H1 (cell line): ENCODE data around the gene TMPRSS2. TPM values are rescaled to one million over a fixed set of nuclear protein-coding genes. Genes with fewer than 3 reads are reported as not detected.
"Not testable (repeated sequence)": the region's sequence is repeated elsewhere in the genome, so short reads cannot be mapped to it uniquely, and the experiment has no call there.

Experiments used
- CTCF ChIA-PET: fragments of 300-600 bp; sonication (Branson Sonifier 250); formaldehyde crosslinking; loops from one replicate; lab custom pipeline; 2021; ENCODE audit not compliant: partially characterized antibody; lab: Charles Lee
- POLR2A ChIA-PET: fragments of 300-600 bp; sonication (Branson Sonifier 250); formaldehyde crosslinking; loops from one replicate; lab custom pipeline; 2021; ENCODE audit warnings: inconsistent platforms; ENCODE audit not compliant: partially characterized antibody; lab: Charles Lee
- DNase-seq, 2 experiments: peaks; one replicate each; pipeline versions ENCODE4 v3.0.0 to v3.0.0-alpha.2; 2010 to 2022; ENCODE audit warnings: low spot score in 2 of 2, low read depth in 1 of 2, mixed read lengths in 1 of 2
- FAIRE-seq: peaks from 2 replicates; lab custom pipeline; 2011; peaks lifted over from hg19 to GRCh38; lab: Jason Lieb, UNC
- H2AFZ ChIP-seq: 2 replicates; pipeline ENCODE4 v1.8.1; 2012; ENCODE audit warnings: low read length, inconsistent platforms
- H2AK5ac ChIP-seq: 2 replicates; pipeline ENCODE4 v1.6.1; 2013; ENCODE audit warnings: low read depth, low read length
- H2BK120ac ChIP-seq: replicated peaks from 2 replicates; pipeline ENCODE3; 2013; ENCODE audit warnings: low read depth, low read length, inconsistent platforms
- H2BK12ac ChIP-seq: 2 replicates; pipeline ENCODE4 v1.6.1; 2013; ENCODE audit warnings: low read depth, low read length
- H2BK15ac ChIP-seq: 2 replicates; pipeline ENCODE4 v1.6.1; 2013; ENCODE audit warnings: low read length
- H2BK20ac ChIP-seq: 2 replicates; pipeline ENCODE4 v1.6.1; 2013; ENCODE audit warnings: low read length
- H2BK5ac ChIP-seq: 2 replicates; pipeline ENCODE4 v1.6.1; 2013; ENCODE audit warnings: low read depth, low read length
- H3K14ac ChIP-seq: 2 replicates; pipeline ENCODE4 v1.6.1; 2013; ENCODE audit warnings: inconsistent platforms; ENCODE audit not compliant: insufficient read length
- H3K18ac ChIP-seq: 2 replicates; pipeline ENCODE4 v1.6.1; 2013; ENCODE audit warnings: low read length; ENCODE audit errors: extremely low read depth
- H3K23ac ChIP-seq: 2 replicates; pipeline ENCODE4 v1.6.1; 2013; ENCODE audit warnings: inconsistent platforms; ENCODE audit not compliant: insufficient read length
- H3K23me2 ChIP-seq: 2 replicates; pipeline ENCODE4 v1.6.1; 2013; ENCODE audit warnings: low read depth, low read length
- H3K27ac ChIP-seq: 2 replicates; pipeline ENCODE4 v1.6.1; 2011; ENCODE audit warnings: low read depth, low read length, inconsistent platforms
- H3K27me3 ChIP-seq, 4 experiments: replicated peaks in 1 of 4; 1 replicate in 1 of 4; 2 replicates in 3 of 4; pipeline versions ENCODE4 v1.6.1 to v1.8.1; 2011 to 2013; ENCODE audit warnings: low read length in 3 of 4, mild to moderate bottlenecking in 3 of 4, inconsistent platforms in 2 of 4, mixed read lengths in 2 of 4, moderate library complexity in 1 of 4; ENCODE audit not compliant: control insufficient read depth in 3 of 4, insufficient read depth in 3 of 4; ENCODE audit errors: extremely low read depth in 1 of 4
- H3K36me3 ChIP-seq, 4 experiments: 2 replicates each; pipeline versions ENCODE4 v1.6.1 to v1.8.1; 2011 to 2013; ENCODE audit warnings: mild to moderate bottlenecking in 4 of 4, low read length in 3 of 4, moderate library complexity in 2 of 4, control low read depth in 1 of 4, inconsistent platforms in 1 of 4; ENCODE audit not compliant: insufficient read depth in 4 of 4, control insufficient read depth in 2 of 4
- H3K4ac ChIP-seq: replicated peaks from 2 replicates; pipeline ENCODE3; 2013; ENCODE audit warnings: low read length, low read depth, mixed read lengths, inconsistent platforms; ENCODE audit not compliant: insufficient read length
- H3K4me1 ChIP-seq, 4 experiments: replicated peaks in 1 of 4; 1 replicate in 1 of 4; 2 replicates in 3 of 4; pipeline versions ENCODE4 v1.6.1 to v1.8.1; 2011 to 2013; ENCODE audit warnings: low read length in 3 of 4, inconsistent platforms in 2 of 4, mixed read lengths in 1 of 4; ENCODE audit not compliant: insufficient read depth in 4 of 4, control insufficient read depth in 3 of 4
- H3K4me2 ChIP-seq, 2 experiments: 2 replicates each; pipeline versions ENCODE4 v1.6.1 to v1.8.1; 2011 to 2013; ENCODE audit warnings: low read depth in 2 of 2, low read length in 2 of 2, control low read depth in 1 of 2, inconsistent platforms in 1 of 2, mild to moderate bottlenecking in 1 of 2; ENCODE audit not compliant: insufficient read depth in 1 of 2
- H3K4me3 ChIP-seq, 4 experiments: fragments of 200-600, 300-600 bp in 1 of 4; sonication (generic), shearing (Covaris generic), sonication (Bioruptor Twin) in 1 of 4; 2 replicates each; pipeline versions ENCODE4 v1.5.1 to v1.8.1; 2011 to 2016; ENCODE audit warnings: low read length in 4 of 4, low read depth in 3 of 4, control low read depth in 2 of 4, inconsistent platforms in 2 of 4, mild to moderate bottlenecking in 2 of 4, mixed read lengths in 1 of 4, moderate library complexity in 1 of 4; ENCODE audit not compliant: insufficient read depth in 2 of 4; ENCODE audit errors: extremely low read depth in 1 of 4
- H3K56ac ChIP-seq: replicated peaks from 2 replicates; pipeline ENCODE3; 2013; ENCODE audit warnings: low read depth, mild to moderate bottlenecking, mixed read lengths, low read length, inconsistent platforms; ENCODE audit not compliant: insufficient read length
- H3K79me1 ChIP-seq: 2 replicates; pipeline ENCODE4 v1.6.1; 2013; ENCODE audit warnings: low read depth, low read length, control low read depth
- H3K79me2 ChIP-seq, 2 experiments: 2 replicates each; pipeline versions ENCODE4 v1.6.1 to v1.8.1; 2012 to 2013; ENCODE audit warnings: low read length in 2 of 2, mild to moderate bottlenecking in 2 of 2, inconsistent platforms in 1 of 2; ENCODE audit not compliant: insufficient read depth in 2 of 2, control insufficient read depth in 1 of 2
- H3K9ac ChIP-seq, 4 experiments: replicated peaks in 1 of 4; 1 replicate in 1 of 4; 2 replicates in 3 of 4; pipeline versions ENCODE4 v1.6.1 to v1.8.1; 2011 to 2013; ENCODE audit warnings: low read depth in 3 of 4, low read length in 3 of 4, control low read depth in 2 of 4, mild to moderate bottlenecking in 2 of 4, moderate library complexity in 2 of 4, inconsistent platforms in 1 of 4; ENCODE audit errors: extremely low read depth in 1 of 4
- H3K9me3 ChIP-seq, 2 experiments: 2 replicates each; pipeline versions ENCODE4 v1.6.1 to v1.8.1; 2012 to 2013; ENCODE audit warnings: mild to moderate bottlenecking in 2 of 2, moderate library complexity in 2 of 2, control low read depth in 1 of 2, inconsistent platforms in 1 of 2, low read depth in 1 of 2, low read length in 1 of 2, mixed read lengths in 1 of 2; ENCODE audit not compliant: insufficient read depth in 2 of 2
- H4K20me1 ChIP-seq, 2 experiments: replicated peaks in 1 of 2; 2 replicates each; pipeline versions ENCODE3 to v1.8.1; 2011 to 2013; ENCODE audit warnings: inconsistent platforms in 2 of 2, low read length in 2 of 2, mild to moderate bottlenecking in 1 of 2; ENCODE audit not compliant: insufficient read depth in 2 of 2, control insufficient read depth in 1 of 2
- H4K5ac ChIP-seq: 2 replicates; pipeline ENCODE4 v1.6.1; 2013; ENCODE audit warnings: low read length, low read depth, mixed read lengths, inconsistent platforms; ENCODE audit not compliant: insufficient read length
- H4K8ac ChIP-seq: 2 replicates; pipeline ENCODE4 v1.8.0; 2013; ENCODE audit warnings: mild to moderate bottlenecking, moderate library complexity, low read length, inconsistent platforms; ENCODE audit not compliant: insufficient read depth; ENCODE audit errors: extremely low read depth
- H4K91ac ChIP-seq: replicated peaks from 2 replicates; pipeline ENCODE3; 2013; ENCODE audit warnings: low read length, mixed read lengths, inconsistent platforms; ENCODE audit not compliant: insufficient read length
- RXRA ChIP-seq: IDR thresholded peaks from 2 replicates; pipeline ENCODE4 v1.6.1; 2011; ENCODE audit warnings: low read depth, mild to moderate bottlenecking, low read length, moderate library complexity; ENCODE audit not compliant: insufficient read depth
- SP2 ChIP-seq: IDR thresholded peaks from 2 replicates; pipeline ENCODE4 v1.6.1; 2012; ENCODE audit warnings: mild to moderate bottlenecking, low read length, inconsistent platforms
- WGBS, 2 experiments: shearing (Covaris generic) in 1 of 2; methylation state at CpG; one replicate each; pipeline versions ENCODE4 v1.1.6 to v1.1.7; 2013 to 2015; ENCODE audit warnings: low lambda C conversion rate in 2 of 2, mixed read lengths in 2 of 2, inconsistent platforms in 1 of 2, low coverage in 1 of 2, missing lambda C conversion rate in 1 of 2; ENCODE audit not compliant: insufficient replicate concordance in 2 of 2, insufficient coverage in 1 of 2, insufficient read length in 1 of 2; ENCODE audit errors: extremely low coverage in 1 of 2, missing lambda C conversion rate in 1 of 2; 5-methylcytosine and 5-hydroxymethylcytosine counted together
- polyA plus RNA-seq, 7 experiments: library from polyadenylated mRNA; depleted of rRNA in 3 of 7; stranded (reverse) in 5 of 7; unstranded in 2 of 7; fragments of >200 nt in 5 of 7; fragments of 200-250 nt in 2 of 7; gene quantifications; 1 replicate in 5 of 7; 2 replicates in 1 of 7; 4 replicates in 1 of 7; pipeline versions ENCODE4 v1.2.1 to v1.2.3, GENCODE V29; 2011 to 2013; ENCODE audit warnings: missing spikeins in 2 of 7, mixed read lengths in 2 of 7
- total RNA-seq: library from RNA; stranded (reverse); fragmentation: NEBNext Ultra II Directional; extraction: Animal tissue kit (Norgen Biotek cat#: 25700); gene quantifications from 2 replicates; pipeline ENCODE4 v1.2.1, GENCODE V29; 2021
- TF ChIP-seq, protein P1 (sequence below): IDR thresholded peaks from 2 replicates; pipeline ENCODE4 v1.6.1; 2011; ENCODE audit warnings: low read length, improper control_type of control experiment

TMPRSS2 gene
- total and polyA plus RNA-seq, 2 of the 8 experiments (the other 6 are each of a cell fraction or from before 2014, with no cell fraction given): 9.2 to 11.0 TPM

DNA sequence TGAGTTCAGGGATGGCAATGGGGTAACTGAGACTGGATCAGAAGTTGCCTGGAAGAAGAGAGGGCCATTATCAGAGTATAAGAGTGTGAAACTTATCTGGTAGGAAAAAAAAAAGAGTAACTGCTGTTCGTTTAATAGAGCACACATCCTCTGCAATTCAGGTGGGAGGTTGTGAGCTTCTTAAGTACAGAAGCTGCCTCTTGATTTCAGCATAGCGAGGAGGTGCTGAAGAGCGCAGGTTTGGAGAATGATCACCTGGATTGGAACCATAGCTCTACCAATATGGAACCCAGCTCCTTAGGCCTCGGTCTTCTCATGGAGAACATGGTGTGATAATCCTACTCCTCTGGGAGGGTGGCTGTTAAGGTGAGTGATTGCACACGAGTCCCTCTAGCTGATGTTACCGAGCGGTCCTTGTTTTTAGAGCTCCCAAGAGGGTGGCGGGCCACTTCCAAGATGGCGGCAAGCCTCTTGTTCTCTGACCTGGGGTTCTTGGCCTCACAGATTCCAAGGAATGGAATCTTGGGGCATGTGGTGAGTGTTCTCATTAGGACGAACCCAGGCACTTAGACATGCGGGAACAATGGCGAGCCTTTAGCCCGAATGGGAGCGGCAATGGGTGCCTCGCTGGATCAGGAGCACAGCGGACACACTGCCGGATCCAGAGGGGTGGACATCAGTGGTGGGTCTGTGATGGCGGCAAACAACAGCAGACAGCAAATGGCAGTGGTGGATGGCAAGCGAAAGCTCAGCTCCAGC lies 85.2 kb downstream of the TMPRSS2 start (continued):
- TF ChIP-seq, protein P1, sequence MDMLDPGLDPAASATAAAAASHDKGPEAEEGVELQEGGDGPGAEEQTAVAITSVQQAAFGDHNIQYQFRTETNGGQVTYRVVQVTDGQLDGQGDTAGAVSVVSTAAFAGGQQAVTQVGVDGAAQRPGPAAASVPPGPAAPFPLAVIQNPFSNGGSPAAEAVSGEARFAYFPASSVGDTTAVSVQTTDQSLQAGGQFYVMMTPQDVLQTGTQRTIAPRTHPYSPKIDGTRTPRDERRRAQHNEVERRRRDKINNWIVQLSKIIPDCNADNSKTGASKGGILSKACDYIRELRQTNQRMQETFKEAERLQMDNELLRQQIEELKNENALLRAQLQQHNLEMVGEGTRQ: no peak
- TF ChIP-seq SP2 (no peak), RXRA (no peak)

DNA sequence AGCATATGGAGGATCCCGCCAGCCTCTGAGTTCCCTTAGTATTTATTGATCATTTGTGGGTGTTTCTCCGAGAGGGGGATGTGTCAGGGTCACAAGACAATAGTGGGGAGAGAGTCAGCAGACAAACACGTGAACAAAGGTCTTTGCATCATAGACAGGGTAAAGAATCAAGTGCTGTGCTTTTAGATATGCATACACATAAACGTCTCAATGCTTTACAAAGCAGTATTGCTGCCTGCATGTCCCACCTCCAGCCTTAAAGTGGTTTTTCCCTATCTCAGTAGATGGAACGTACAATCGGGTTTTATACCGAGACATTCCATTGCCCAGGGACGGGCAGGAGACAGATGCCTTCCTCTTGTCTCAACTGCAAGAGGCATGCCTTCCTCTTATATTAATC lies 87.0 kb downstream of the TMPRSS2 start:
- FAIRE-seq, H3K4ac ChIP-seq, H4K5ac ChIP-seq, H3K9me3 ChIP-seq, H2BK15ac ChIP-seq, H3K14ac ChIP-seq, H2AK5ac ChIP-seq, H2BK5ac ChIP-seq, H4K8ac ChIP-seq, H3K56ac ChIP-seq, H2BK120ac ChIP-seq, CTCF ChIA-PET, H3K23me2 ChIP-seq, H2BK12ac ChIP-seq, H3K23ac ChIP-seq, H2BK20ac ChIP-seq, H4K20me1 ChIP-seq, H3K18ac ChIP-seq, H3K79me1 ChIP-seq, H3K79me2 ChIP-seq, H2AFZ ChIP-seq, H4K91ac ChIP-seq, H3K27ac ChIP-seq, H3K9ac ChIP-seq, POLR2A ChIA-PET, H3K36me3 ChIP-seq: not testable (repeated sequence)
- peaks cover 9 to 15% (median 12%) of the 10 kb centered on the region in 4 experiments; a peak in 6 of 7 replicates for H3K4me1 ChIP-seq
- H3K4me3 ChIP-seq: peak overlapping the region in 1 of 4 experiments; percentile 61; a peak in 1 of 8 replicates
- peaks cover 0 to 17% (median 12%) of the 10 kb centered on the region in 4 experiments; a peak in 6 of 7 replicates for H3K27me3 ChIP-seq
- peak overlapping the region in 1 of 2 experiments; percentile 76; a peak in 1 of 4 replicates for H3K4me2 ChIP-seq
- WGBS, 2 experiments: 67% methylated on average over 6 of the region's 8 CpGs; no CpG with 5 or more reads in 1 of the 2 experiments
- DNase-seq: peak in 1 of 2 experiments; percentile 37
